ENCODE measurements around the gene CELA2B. TPM values are rescaled to one million over a fixed set of nuclear protein-coding genes. Genes with fewer than 3 reads are reported as not detected.
"Not testable (repeated sequence)": the region's sequence is repeated elsewhere in the genome, so short reads cannot be mapped to it uniquely, and the experiment has no call there.

CELA2B gene
- total and polyA plus RNA-seq, 3 experiments from 2014 or later = not detected

DNA sequence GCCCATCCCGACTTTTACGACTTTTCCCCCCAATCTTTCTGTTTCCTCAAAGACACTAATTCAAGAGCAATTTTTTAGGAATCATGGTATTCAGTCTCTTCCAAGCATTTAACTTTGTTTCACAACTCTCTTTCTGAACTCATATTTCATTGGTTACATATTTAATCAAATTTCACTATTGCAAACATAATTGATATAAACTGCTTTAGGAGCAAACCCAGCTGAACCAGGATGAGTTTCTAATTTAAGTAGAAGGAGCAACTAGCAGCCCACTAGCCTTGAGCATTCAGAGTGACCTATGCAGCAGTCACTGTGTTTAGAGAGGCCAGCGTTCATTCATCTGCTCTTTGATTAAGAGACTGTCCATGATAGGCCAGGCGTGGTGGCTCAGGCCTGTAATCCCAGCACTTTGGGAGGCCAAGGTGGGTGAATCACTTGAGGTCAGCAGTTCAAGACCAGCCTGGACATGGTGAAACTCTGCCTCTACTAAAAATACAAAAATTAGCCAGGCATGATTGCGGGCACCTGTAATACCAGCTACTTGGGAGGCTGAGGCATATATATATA, 1.8 kb downstream of the CELA2B start:
- Mint-ChIP-seq H3K27me3 (peaks cover 0 to 2% of the 10 kb centered on the region in 2 donors), H3K4me1 (no peaks in the 10 kb centered on the region), H3K9me3 (no peaks in the 10 kb centered on the region), H3K4me3 (no peak overlapping the region), H3K27ac (no peak overlapping the region), H3K36me3 (peaks cover 0 to 2% (median 0%) of the 10 kb centered on the region in 3 donors)
- Histone ChIP-seq H3K4me3 (ENCODE audit: low read length) (no peak overlapping the region), H3K27me3 (ENCODE audit: insufficient read depth, low read length, poor library complexity, severe bottlenecking) (no peaks in the 10 kb centered on the region), H3K36me3 (ENCODE audit: insufficient read depth, low read length) (no peaks in the 10 kb centered on the region), H3K4me1 (ENCODE audit: insufficient read depth, low read length) (no peaks in the 10 kb centered on the region), H3K9me3 (ENCODE audit: low read length) (no peaks in the 10 kb centered on the region), H3K27ac (ENCODE audit: low read depth, low read length) (no peak overlapping the region)
- POLR2A ChIA-PET = no interaction called here
- DNase-seq = no peak
- CTCF ChIA-PET = no interaction called here

GRCh38 chr1:15479654-15480347, 3.9 kb downstream of the CELA2B start:
- H3K9me3 Mint-ChIP-seq = no peaks in the 10 kb centered on the region
- H3K27me3 ChIP-seq (ENCODE audit: insufficient read depth, low read length, poor library complexity, severe bottlenecking) = no peaks in the 10 kb centered on the region
- H3K4me1 ChIP-seq (ENCODE audit: insufficient read depth, low read length) = no peaks in the 10 kb centered on the region
- no peaks in the 10 kb centered on the region for H3K4me1 Mint-ChIP-seq
- peaks cover 0 to 4% (median 1%) of the 10 kb centered on the region in 3 donors for H3K36me3 Mint-ChIP-seq
- CTCF ChIA-PET = no interaction called here
- H3K36me3 ChIP-seq (ENCODE audit: insufficient read depth, low read length) = no peaks in the 10 kb centered on the region
- no peak overlapping the region for H3K27ac ChIP-seq (ENCODE audit: low read depth, low read length)
- H3K4me3 Mint-ChIP-seq = no peak overlapping the region
- peaks cover 0 to 2% of the 10 kb centered on the region in 2 donors for H3K27me3 Mint-ChIP-seq
- no peaks in the 10 kb centered on the region for H3K9me3 ChIP-seq (ENCODE audit: low read length)
- H3K4me3 ChIP-seq (ENCODE audit: low read length) = no peak overlapping the region
- POLR2A ChIA-PET = no interaction called here
- H3K27ac Mint-ChIP-seq = no peak overlapping the region
- DNase-seq = no peak

- H3K27me3 ChIP-seq (ENCODE audit: insufficient read depth, low read length, poor library complexity, severe bottlenecking); H3K9me3 Mint-ChIP-seq; POLR2A ChIA-PET; H3K27ac ChIP-seq (ENCODE audit: low read depth, low read length); H3K9me3 ChIP-seq (ENCODE audit: low read length); H3K4me3 ChIP-seq (ENCODE audit: low read length); H3K4me1 Mint-ChIP-seq; DNase-seq; CTCF ChIA-PET; H3K27ac Mint-ChIP-seq; H3K36me3 ChIP-seq (ENCODE audit: insufficient read depth, low read length); H3K4me3 Mint-ChIP-seq; H3K27me3 Mint-ChIP-seq; H3K4me1 ChIP-seq (ENCODE audit: insufficient read depth, low read length): not testable (repeated sequence)
- H3K36me3 Mint-ChIP-seq = peaks cover 4 to 17% (median 7%) of the 10 kb centered on the region in 3 donors
Measured at GRCh38 chr1:15482455-15482854, 6.6 kb downstream of the CELA2B start.

DNA sequence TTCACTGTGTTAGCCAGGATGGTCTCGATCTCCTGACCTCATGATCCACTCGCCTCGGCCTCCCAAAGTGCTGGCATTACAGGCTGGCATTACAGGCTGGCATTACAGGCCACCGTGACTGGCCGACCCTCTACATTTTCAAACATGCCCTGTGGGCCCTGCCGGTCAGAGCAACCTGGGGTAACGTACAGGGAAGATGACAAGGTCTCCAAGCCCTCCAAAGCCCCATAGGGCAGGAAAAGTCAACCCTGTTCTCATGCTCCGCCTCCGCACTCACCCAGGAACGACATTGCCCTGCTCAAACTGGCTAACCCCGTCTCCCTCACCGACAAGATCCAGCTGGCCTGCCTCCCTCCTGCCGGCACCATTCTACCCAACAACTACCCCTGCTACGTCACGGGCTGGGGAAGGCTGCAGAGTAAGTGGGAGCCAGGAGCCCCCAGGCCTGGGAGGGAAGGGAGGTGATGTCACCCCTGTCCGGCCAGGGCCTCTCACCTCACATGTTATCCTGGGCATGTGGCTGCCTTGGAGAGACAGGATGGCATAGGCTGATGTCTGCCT, 7.2 kb downstream of the CELA2B start:
- CTCF ChIA-PET, H3K4me3 Mint-ChIP-seq: not testable (repeated sequence)

GRCh38 chr1:15483971-15484370, 8.1 kb downstream of the CELA2B start:
- no peak overlapping the region for H3K4me3 ChIP-seq (ENCODE audit: low read length)
- DNase-seq = no peak
- H3K27ac Mint-ChIP-seq = peak overlapping the region in 1 of 8 donors; percentile 61
- ChIA-PET CTCF (no interaction called here), POLR2A (no interaction called here)
- no peaks in the 10 kb centered on the region for H3K4me1 Mint-ChIP-seq
- H3K9me3 Mint-ChIP-seq = no peaks in the 10 kb centered on the region
- no peaks in the 10 kb centered on the region for H3K9me3 ChIP-seq (ENCODE audit: low read length)
- no peaks in the 10 kb centered on the region for H3K4me1 ChIP-seq (ENCODE audit: insufficient read depth, low read length)
- H3K4me3 Mint-ChIP-seq = no peak overlapping the region
- no peaks in the 10 kb centered on the region for H3K27me3 Mint-ChIP-seq
- H3K36me3 ChIP-seq (ENCODE audit: insufficient read depth, low read length) = no peaks in the 10 kb centered on the region
- H3K27me3 ChIP-seq (ENCODE audit: insufficient read depth, low read length, poor library complexity, severe bottlenecking) = no peaks in the 10 kb centered on the region
- H3K27ac ChIP-seq (ENCODE audit: low read depth, low read length) = no peak overlapping the region
- H3K36me3 Mint-ChIP-seq = peaks cover 4 to 22% (median 7%) of the 10 kb centered on the region in 3 donors

More for the DNA sequence above, 7.2 kb downstream of the CELA2B start:
- H3K36me3 Mint-ChIP-seq = peaks cover 4 to 17% (median 7%) of the 10 kb centered on the region in 3 donors
- H3K27ac Mint-ChIP-seq; H3K4me1 Mint-ChIP-seq; H3K27ac ChIP-seq (ENCODE audit: low read depth, low read length); H3K4me3 ChIP-seq (ENCODE audit: low read length); H3K9me3 ChIP-seq (ENCODE audit: low read length); DNase-seq; POLR2A ChIA-PET; H3K27me3 Mint-ChIP-seq; H3K36me3 ChIP-seq (ENCODE audit: insufficient read depth, low read length); H3K27me3 ChIP-seq (ENCODE audit: insufficient read depth, low read length, poor library complexity, severe bottlenecking); H3K4me1 ChIP-seq (ENCODE audit: insufficient read depth, low read length); H3K9me3 Mint-ChIP-seq: not testable (repeated sequence)

GRCh38 chr1:15484443-15484842, 8.5 kb downstream of the CELA2B start:
- H3K4me1 Mint-ChIP-seq; H3K27me3 ChIP-seq (ENCODE audit: insufficient read depth, low read length, poor library complexity, severe bottlenecking); H3K9me3 ChIP-seq (ENCODE audit: low read length); H3K4me1 ChIP-seq (ENCODE audit: insufficient read depth, low read length); H3K9me3 Mint-ChIP-seq; H3K27ac ChIP-seq (ENCODE audit: low read depth, low read length); H3K27me3 Mint-ChIP-seq; H3K36me3 ChIP-seq (ENCODE audit: insufficient read depth, low read length); DNase-seq; H3K4me3 ChIP-seq (ENCODE audit: low read length); POLR2A ChIA-PET; CTCF ChIA-PET; H3K4me3 Mint-ChIP-seq: not testable (repeated sequence)
- Mint-ChIP-seq H3K27ac (peak overlapping the region in 1 of 8 donors; percentile 61), H3K36me3 (peaks cover 6 to 26% (median 7%) of the 10 kb centered on the region in 3 donors)

DNA sequence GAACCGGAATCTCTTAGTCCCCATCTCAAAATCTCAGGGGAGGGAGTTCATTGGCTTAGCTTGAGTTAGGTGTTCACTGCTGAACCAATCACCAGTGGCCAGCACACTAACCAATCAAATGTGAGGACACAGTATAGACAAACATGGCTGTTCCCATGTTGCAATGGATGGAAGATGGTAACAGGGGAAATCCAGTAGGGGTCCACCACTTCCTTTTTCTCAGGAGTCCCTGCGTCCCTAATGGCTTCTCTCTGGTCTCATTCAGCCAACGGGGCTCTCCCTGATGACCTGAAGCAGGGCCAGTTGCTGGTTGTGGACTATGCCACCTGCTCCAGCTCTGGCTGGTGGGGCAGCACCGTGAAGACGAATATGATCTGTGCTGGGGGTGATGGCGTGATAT, 9.7 kb downstream of the CELA2B start:
- Mint-ChIP-seq H3K27me3 (no peaks in the 10 kb centered on the region), H3K9me3 (peaks cover 0 to 2% (median 0%) of the 10 kb centered on the region in 5 donors), H3K27ac (peak overlapping the region in 1 of 8 donors; percentile 42), H3K36me3 (peaks cover 7 to 31% (median 9%) of the 10 kb centered on the region in 3 donors), H3K4me3 (no peak overlapping the region), H3K4me1 (no peaks in the 10 kb centered on the region)
- H3K27me3 ChIP-seq (ENCODE audit: insufficient read depth, low read length, poor library complexity, severe bottlenecking) = no peaks in the 10 kb centered on the region
- no peaks in the 10 kb centered on the region for H3K9me3 ChIP-seq (ENCODE audit: low read length)
- no peak for DNase-seq
- CTCF ChIA-PET = no interaction called here
- no peak overlapping the region for H3K4me3 ChIP-seq (ENCODE audit: low read length)
- POLR2A ChIA-PET = no interaction called here
- no peaks in the 10 kb centered on the region for H3K4me1 ChIP-seq (ENCODE audit: insufficient read depth, low read length)
- no peak overlapping the region for H3K27ac ChIP-seq (ENCODE audit: low read depth, low read length)
- H3K36me3 ChIP-seq (ENCODE audit: insufficient read depth, low read length) = no peaks in the 10 kb centered on the region

- H3K4me1 ChIP-seq (ENCODE audit: insufficient read depth, low read length); POLR2A ChIA-PET; CTCF ChIA-PET; H3K27me3 Mint-ChIP-seq; H3K27ac ChIP-seq (ENCODE audit: low read depth, low read length); H3K4me3 Mint-ChIP-seq; H3K27ac Mint-ChIP-seq; H3K9me3 Mint-ChIP-seq; H3K36me3 ChIP-seq (ENCODE audit: insufficient read depth, low read length); H3K4me1 Mint-ChIP-seq; DNase-seq; H3K27me3 ChIP-seq (ENCODE audit: insufficient read depth, low read length, poor library complexity, severe bottlenecking); H3K9me3 ChIP-seq (ENCODE audit: low read length); H3K4me3 ChIP-seq (ENCODE audit: low read length): not testable (repeated sequence)
- H3K36me3 Mint-ChIP-seq = peaks cover 7 to 37% (median 12%) of the 10 kb centered on the region in 3 donors
Measured at GRCh38 chr1:15486844-15487610, 11.1 kb downstream of the CELA2B start.
